Measurements from ENCODE around the gene WNK1.

WNK1 gene

GRCh38 chr12:863285-863684, 110.9 kb downstream of the WNK1 start:
- no peak for DNase-seq (ENCODE audit: low spot score)

GRCh38 chr12:865614-866013, 113.2 kb downstream of the WNK1 start:
- DNase-seq (ENCODE audit: low spot score) = no peak

GRCh38 chr12:867905-868304, 115.5 kb downstream of the WNK1 start:
- no peak for DNase-seq (ENCODE audit: low spot score)

GRCh38 chr12:868722-869121, 116.3 kb downstream of the WNK1 start:
- no peak for DNase-seq (ENCODE audit: low spot score)

- no peak for DNase-seq (ENCODE audit: low spot score)
Measured at GRCh38 chr12:870378-870777, 118.0 kb downstream of the WNK1 start.

- DNase-seq (ENCODE audit: low spot score) = no peak
Measured at GRCh38 chr12:873954-874353, 121.6 kb downstream of the WNK1 start.

- no peak for DNase-seq (ENCODE audit: low spot score)
Measured at GRCh38 chr12:879641-880040, 127.3 kb downstream of the WNK1 start.

GRCh38 chr12:880656-881055, 128.3 kb downstream of the WNK1 start:
- no peak for DNase-seq (ENCODE audit: low spot score)

GRCh38 chr12:884746-885414, 132.5 kb downstream of the WNK1 start:
- DNase-seq (ENCODE audit: low spot score) = no peak

- no peak for DNase-seq (ENCODE audit: low spot score)
Measured at GRCh38 chr12:885701-886100, 133.3 kb downstream of the WNK1 start.

GRCh38 chr12:886206-886605, 133.8 kb downstream of the WNK1 start:
- no peak for DNase-seq (ENCODE audit: low spot score)

GRCh38 chr12:894226-894625, 141.8 kb downstream of the WNK1 start:
- DNase-seq (ENCODE audit: low spot score) = no peak

- DNase-seq (ENCODE audit: low spot score) = no peak
Measured at GRCh38 chr12:896031-896430, 143.7 kb downstream of the WNK1 start.

GRCh38 chr12:897386-897785, 145.0 kb downstream of the WNK1 start:
- no peak for DNase-seq (ENCODE audit: low spot score)

GRCh38 chr12:902581-902980, 150.2 kb downstream of the WNK1 start:
- no peak for DNase-seq (ENCODE audit: low spot score)

GRCh38 chr12:903055-903454, 150.7 kb downstream of the WNK1 start:
- no peak for DNase-seq (ENCODE audit: low spot score)

- no peak for DNase-seq (ENCODE audit: low spot score)
Measured at GRCh38 chr12:904010-904414, 151.6 kb downstream of the WNK1 start.

GRCh38 chr12:905261-906031, 153.1 kb downstream of the WNK1 start:
- DNase-seq (ENCODE audit: low spot score) = no peak

- no peak for DNase-seq (ENCODE audit: low spot score)
Measured at GRCh38 chr12:906062-906585, 153.7 kb downstream of the WNK1 start.

- DNase-seq (ENCODE audit: low spot score) = no peak
Measured at GRCh38 chr12:907413-908185, 155.2 kb downstream of the WNK1 start.

- no peak for DNase-seq (ENCODE audit: low spot score)
Measured at GRCh38 chr12:909861-910260, 157.5 kb downstream of the WNK1 start.

- no peak for DNase-seq (ENCODE audit: low spot score)
Measured at GRCh38 chr12:910416-910815, 158.0 kb downstream of the WNK1 start.

Data from LoVo (cell line).